H1 (cell line): ENCODE data around the gene LARP6.

ENCODE experiments used
- BCL11A ChIP-seq, 2 experiments: IDR thresholded peaks; one replicate each; pipeline ENCODE4 v1.6.1; 2011; ENCODE audit warnings: low read depth in 2 of 2, low read length in 2 of 2, mild to moderate bottlenecking in 2 of 2
- FOSL1 ChIP-seq: IDR thresholded peaks from 2 replicates; pipeline ENCODE4 v1.6.1; 2011; ENCODE audit warnings: mild to moderate bottlenecking, low read depth, low read length, moderate library complexity; ENCODE audit not compliant: insufficient read depth
- HDAC2 ChIP-seq, 2 experiments: fragments of 300-600 bp in 1 of 2; sonication (generic) in 1 of 2; IDR thresholded peaks; 2 replicates each; pipeline ENCODE4 v1.6.1; 2011 to 2012; ENCODE audit warnings: low read depth in 2 of 2, low read length in 2 of 2, mild to moderate bottlenecking in 2 of 2, moderate library complexity in 2 of 2, borderline replicate concordance in 1 of 2, inconsistent platforms in 1 of 2
- POLR2A ChIP-seq, 2 experiments: IDR thresholded peaks; 1 replicate in 1 of 2; 2 replicates in 1 of 2; pipeline ENCODE4 v1.6.1; 2011; ENCODE audit warnings: low read depth in 2 of 2, low read length in 2 of 2, mild to moderate bottlenecking in 2 of 2; ENCODE audit errors: control extremely low read depth in 1 of 2
- SIN3A ChIP-seq, 2 experiments: IDR thresholded peaks in 1 of 2; conservative IDR thresholded peaks in 1 of 2; 2 replicates each; pipeline ENCODE4 v1.6.1; 2011 to 2012; ENCODE audit warnings: low read length in 2 of 2, improper control_type of control experiment in 1 of 2, low read depth in 1 of 2, mild to moderate bottlenecking in 1 of 2
- TAF1 ChIP-seq: IDR thresholded peaks from 2 replicates; pipeline ENCODE4 v1.6.1; 2011; ENCODE audit warnings: mild to moderate bottlenecking, low read depth, low read length
- TCF12 ChIP-seq: IDR thresholded peaks from 2 replicates; pipeline ENCODE4 v1.6.1; 2011; ENCODE audit warnings: low read depth, mild to moderate bottlenecking, low read length
- TEAD4 ChIP-seq: IDR thresholded peaks from 2 replicates; pipeline ENCODE4 v1.6.1; 2012; ENCODE audit warnings: low read depth, low read length, inconsistent platforms, mixed read lengths
- TF ChIP-seq, protein P1 (sequence below), 3 experiments: IDR thresholded peaks; 1 replicate in 2 of 3; 2 replicates in 1 of 3; pipeline versions ENCODE4 v1.5.1 to v1.6.1; 2011; ENCODE audit warnings: low read length in 3 of 3, mild to moderate bottlenecking in 3 of 3, inconsistent platforms in 2 of 3, low read depth in 1 of 3, moderate library complexity in 1 of 3; ENCODE audit not compliant: insufficient read depth in 1 of 3; ENCODE audit errors: control extremely low read depth in 1 of 3
- TF ChIP-seq, protein P2 (sequence below): IDR thresholded peaks from 2 replicates; pipeline ENCODE4 v1.6.1; 2012; ENCODE audit warnings: low read length, inconsistent platforms

DNA sequence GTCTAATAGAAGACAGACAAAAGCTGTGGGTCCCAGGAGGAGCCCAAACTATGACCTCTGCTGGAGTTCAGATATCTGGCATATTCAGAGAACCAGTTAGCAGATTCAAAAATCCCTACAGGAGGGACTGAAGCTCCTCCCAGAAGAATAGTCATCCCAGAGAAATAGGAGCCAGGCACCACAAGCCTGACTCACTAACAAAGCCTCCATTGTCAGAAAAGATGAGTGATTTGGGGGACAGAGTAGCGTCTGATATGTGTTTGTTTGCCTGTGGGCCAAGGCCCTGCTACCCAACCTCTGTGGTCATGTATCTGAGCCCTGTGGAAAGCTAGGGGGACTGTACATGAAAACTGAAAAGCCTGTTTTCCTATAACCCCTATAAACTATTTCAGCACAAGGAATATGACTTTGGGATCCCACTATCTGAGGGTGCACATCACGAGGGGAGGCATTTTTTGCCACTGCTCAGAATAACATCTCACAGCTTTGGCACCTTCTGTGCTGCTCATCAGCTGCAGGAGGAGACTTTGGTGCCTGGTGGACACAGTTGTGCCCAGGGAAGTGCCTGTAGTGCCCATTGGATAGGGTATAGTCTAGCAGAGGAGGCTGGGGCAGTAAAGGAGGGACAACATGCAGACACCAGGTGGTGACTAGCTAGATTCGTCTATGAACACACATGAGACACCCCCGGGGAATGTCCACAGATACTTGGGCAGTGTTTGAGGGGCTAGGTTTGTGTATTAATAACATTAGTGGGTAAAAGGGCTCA is 9.7 kb upstream of the LARP6 start:
- TF ChIP-seq, protein P1, sequence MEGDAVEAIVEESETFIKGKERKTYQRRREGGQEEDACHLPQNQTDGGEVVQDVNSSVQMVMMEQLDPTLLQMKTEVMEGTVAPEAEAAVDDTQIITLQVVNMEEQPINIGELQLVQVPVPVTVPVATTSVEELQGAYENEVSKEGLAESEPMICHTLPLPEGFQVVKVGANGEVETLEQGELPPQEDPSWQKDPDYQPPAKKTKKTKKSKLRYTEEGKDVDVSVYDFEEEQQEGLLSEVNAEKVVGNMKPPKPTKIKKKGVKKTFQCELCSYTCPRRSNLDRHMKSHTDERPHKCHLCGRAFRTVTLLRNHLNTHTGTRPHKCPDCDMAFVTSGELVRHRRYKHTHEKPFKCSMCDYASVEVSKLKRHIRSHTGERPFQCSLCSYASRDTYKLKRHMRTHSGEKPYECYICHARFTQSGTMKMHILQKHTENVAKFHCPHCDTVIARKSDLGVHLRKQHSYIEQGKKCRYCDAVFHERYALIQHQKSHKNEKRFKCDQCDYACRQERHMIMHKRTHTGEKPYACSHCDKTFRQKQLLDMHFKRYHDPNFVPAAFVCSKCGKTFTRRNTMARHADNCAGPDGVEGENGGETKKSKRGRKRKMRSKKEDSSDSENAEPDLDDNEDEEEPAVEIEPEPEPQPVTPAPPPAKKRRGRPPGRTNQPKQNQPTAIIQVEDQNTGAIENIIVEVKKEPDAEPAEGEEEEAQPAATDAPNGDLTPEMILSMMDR (IDR thresholded peaks at IDR 0.05; ENCODE audit: control extremely low read depth in 1 of 3, insufficient read depth in 1 of 3, low read depth in 1 of 3, low read length in 3 of 3), result no peak
- TF ChIP-seq BCL11A (IDR thresholded peaks at IDR 0.05; ENCODE audit: low read depth in 2 of 2, low read length in 2 of 2), result no peak
- no peak for TF ChIP-seq FOSL1
- no peak for TF ChIP-seq TAF1
- no peak for TF ChIP-seq POLR2A (IDR thresholded peaks at IDR 0.05; ENCODE audit: control extremely low read depth in 1 of 2, low read depth in 2 of 2, low read length in 2 of 2)
- TF ChIP-seq, protein P2, sequence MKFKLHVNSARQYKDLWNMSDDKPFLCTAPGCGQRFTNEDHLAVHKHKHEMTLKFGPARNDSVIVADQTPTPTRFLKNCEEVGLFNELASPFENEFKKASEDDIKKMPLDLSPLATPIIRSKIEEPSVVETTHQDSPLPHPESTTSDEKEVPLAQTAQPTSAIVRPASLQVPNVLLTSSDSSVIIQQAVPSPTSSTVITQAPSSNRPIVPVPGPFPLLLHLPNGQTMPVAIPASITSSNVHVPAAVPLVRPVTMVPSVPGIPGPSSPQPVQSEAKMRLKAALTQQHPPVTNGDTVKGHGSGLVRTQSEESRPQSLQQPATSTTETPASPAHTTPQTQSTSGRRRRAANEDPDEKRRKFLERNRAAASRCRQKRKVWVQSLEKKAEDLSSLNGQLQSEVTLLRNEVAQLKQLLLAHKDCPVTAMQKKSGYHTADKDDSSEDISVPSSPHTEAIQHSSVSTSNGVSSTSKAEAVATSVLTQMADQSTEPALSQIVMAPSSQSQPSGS, result no peak
- no peak for TF ChIP-seq SIN3A (conservative IDR thresholded peaks at IDR 0.05 in 1 of 2, IDR thresholded peaks at IDR 0.05 in 1 of 2; ENCODE audit: low read depth in 1 of 2, low read length in 2 of 2)
- no peak for TF ChIP-seq TCF12
- no peak for TF ChIP-seq HDAC2 (IDR thresholded peaks at IDR 0.05; ENCODE audit: borderline replicate concordance in 1 of 2, low read depth in 2 of 2, low read length in 2 of 2)
- TF ChIP-seq TEAD4, result no peak
